HepG2 (cell line): ENCODE data around the gene PLAA. TPM values are rescaled to one million over a fixed set of nuclear protein-coding genes. Genes with fewer than 3 reads are reported as not detected.

Experiments
- ATAC-seq: fragments of 200-7000 bp; cut with Tn5 transposase; 3 replicates; pipeline ENCODE4 v1.9.1; 2020; ENCODE audit warnings: mild to moderate bottlenecking, moderate library complexity
- BruUV-seq: library from RNA; stranded (reverse); fragments of 400-500 nt; replicated peaks from 2 replicates; lab custom pipeline; 2021; lab: Mats Ljungman, UMichigan
- CTCF ChIA-PET: fragments of 300-600 bp; formaldehyde crosslinking; extraction: SDS; loops from one replicate; lab custom pipeline; 2021; ENCODE audit warnings: low total read pairs, inconsistent platforms, low intra/inter-chr PET ratio; lab: Yijun Ruan, JAX
- POLR2A ChIA-PET: fragments of 350-600 bp; sonication (Branson Sonifier 250); formaldehyde crosslinking; loops from one replicate; lab custom pipeline; 2020; ENCODE audit warnings: antibody characterized with exemption, inconsistent platforms; lab: Yijun Ruan, JAX
- DNase-seq: peaks from one replicate; pipeline ENCODE4 v3.0.0-alpha.2; 2015; ENCODE audit warnings: low spot score
- FAIRE-seq: peaks from 3 replicates; lab custom pipeline; 2011; peaks lifted over from hg19 to GRCh38; lab: Jason Lieb, UNC
- H2AFZ ChIP-seq: one replicate; pipeline ENCODE4 v1.6.1; 2011; ENCODE audit warnings: low read length, inconsistent platforms
- H3K27ac ChIP-seq: fragments of 300-600 bp; 3 replicates; pipeline ENCODE4 v1.8.0; 2011; ENCODE audit warnings: mixed run types, mild to moderate bottlenecking, mixed read lengths, low read length, inconsistent platforms; ENCODE audit not compliant: insufficient read depth; ENCODE audit errors: extremely low read length
- H3K27me3 ChIP-seq, 2 experiments: fragments of 200-600 bp in 1 of 2; 2 replicates in 1 of 2; 3 replicates in 1 of 2; pipeline versions ENCODE4 v1.6.0 to v1.8.0; 2011; ENCODE audit warnings: low read length in 2 of 2, mild to moderate bottlenecking in 2 of 2, moderate library complexity in 2 of 2, inconsistent platforms in 1 of 2; ENCODE audit not compliant: insufficient read depth in 2 of 2, control insufficient read depth in 1 of 2
- H3K36me3 ChIP-seq, 2 experiments: fragments of 200-600 bp in 1 of 2; replicated peaks in 1 of 2; 2 replicates in 1 of 2; 3 replicates in 1 of 2; pipeline versions ENCODE4 v1.5.1 to v1.8.0; 2011; ENCODE audit warnings: low read length in 2 of 2, inconsistent platforms in 1 of 2; ENCODE audit not compliant: insufficient read depth in 2 of 2, control insufficient read depth in 1 of 2
- H3K4me1 ChIP-seq: 2 replicates; pipeline ENCODE4 v1.5.1; 2012; ENCODE audit warnings: low read length, inconsistent platforms; ENCODE audit not compliant: insufficient read depth
- H3K4me2 ChIP-seq: 2 replicates; pipeline ENCODE4 v1.6.0; 2011; ENCODE audit warnings: low read depth, low read length, inconsistent platforms
- H3K4me3 ChIP-seq, 3 experiments: fragments of 200-600 bp in 1 of 3; sonication (generic), shearing (Covaris generic) in 1 of 3; replicated peaks in 1 of 3; 2 replicates each; pipeline ENCODE4 v1.5.1; 2011 to 2016; ENCODE audit warnings: low read length in 3 of 3, inconsistent platforms in 2 of 3, low read depth in 2 of 3, mild to moderate bottlenecking in 2 of 3, control low read depth in 1 of 3, mixed read lengths in 1 of 3; ENCODE audit not compliant: insufficient read depth in 1 of 3
- H3K79me2 ChIP-seq: one replicate; pipeline ENCODE4 v1.6.1; 2011; ENCODE audit warnings: low read length, inconsistent platforms; ENCODE audit not compliant: insufficient read depth
- H3K9ac ChIP-seq: 2 replicates; pipeline ENCODE4 v1.6.0; 2011; ENCODE audit warnings: mild to moderate bottlenecking, low read depth, low read length, inconsistent platforms; ENCODE audit not compliant: insufficient read depth
- H3K9me3 ChIP-seq: 2 replicates; pipeline ENCODE4 v1.5.1; 2012; ENCODE audit warnings: mild to moderate bottlenecking, low read length
- H4K20me1 ChIP-seq: 2 replicates; pipeline ENCODE4 v1.6.0; 2011; ENCODE audit warnings: inconsistent platforms, mild to moderate bottlenecking, low read length, moderate library complexity; ENCODE audit not compliant: insufficient read depth
- DMTF1 ChIP-seq: sonication (generic); formaldehyde crosslinking; IDR thresholded peaks from 2 replicates; pipeline ENCODE4 v1.4.0; 2020; ENCODE audit warnings: mild to moderate bottlenecking, missing genetic modification reagents
- ETV5 ChIP-seq: IDR thresholded peaks from 2 replicates; pipeline ENCODE4 v1.6.1; 2018; ENCODE audit warnings: missing biosample characterization, missing genetic modification reagents, inconsistent platforms, borderline replicate concordance
- FUBP1 ChIP-seq: sonication (generic); formaldehyde crosslinking; IDR thresholded peaks from 2 replicates; pipeline ENCODE4 v1.5.1; 2020; ENCODE audit warnings: missing genetic modification reagents, mild to moderate bottlenecking, borderline replicate concordance
- GTF3A ChIP-seq: sonication (generic); formaldehyde crosslinking; conservative IDR thresholded peaks from 2 replicates; pipeline ENCODE4 v1.4.0; 2020; ENCODE audit warnings: mild to moderate bottlenecking, missing genetic modification reagents
- MED13 ChIP-seq: sonication (generic); formaldehyde crosslinking; IDR thresholded peaks from 2 replicates; pipeline ENCODE4 v1.5.0; 2020; ENCODE audit warnings: missing genetic modification reagents
- NCOA5 ChIP-seq: sonication (generic); formaldehyde crosslinking; IDR thresholded peaks from 2 replicates; pipeline ENCODE4 v1.4.0; 2020; ENCODE audit warnings: missing genetic modification reagents
- NFIB ChIP-seq: sonication (generic); formaldehyde crosslinking; IDR thresholded peaks from 2 replicates; pipeline ENCODE4 v1.9.0; 2021; ENCODE audit warnings: missing genetic modification reagents, mild to moderate bottlenecking, borderline replicate concordance
- NR1H2 ChIP-seq: sonication (generic); formaldehyde crosslinking; IDR thresholded peaks from 2 replicates; pipeline ENCODE4 v1.8.1; 2022; ENCODE audit warnings: low read depth, missing genetic modification reagents, borderline replicate concordance
- PAF1 ChIP-seq: IDR thresholded peaks from 2 replicates; pipeline ENCODE4 v1.6.1; 2016; ENCODE audit warnings: missing genetic modification reagents, missing compliant biosample characterization
- ZNF33B ChIP-seq: sonication (generic); formaldehyde crosslinking; IDR thresholded peaks from 2 replicates; pipeline ENCODE4 v1.5.1; 2020; ENCODE audit warnings: mild to moderate bottlenecking, missing genetic modification reagents
- ZNF776 ChIP-seq: sonication (generic); formaldehyde crosslinking; IDR thresholded peaks from 2 replicates; pipeline ENCODE4 v1.4.0; 2020; ENCODE audit warnings: mild to moderate bottlenecking, missing genetic modification reagents
- WGBS: methylation state at CpG from one replicate; pipeline ENCODE4 v1.1.6; 2017; ENCODE audit warnings: low lambda C conversion rate; 5-methylcytosine and 5-hydroxymethylcytosine counted together
- in situ Hi-C: cut with HindIII; loops from 2 replicates; pipeline ENCODE4 v1.10.0; 2017; ENCODE audit warnings: low pct_unique_long_range_greater_than_20kb; ENCODE audit not compliant: extremely low pct_ligation_motif_present
- intact Hi-C: fragments of 100-400 bp; cut with micrococcal nuclease; formaldehyde crosslinking; loops from one replicate; pipeline ENCODE4 v1.10.0; 2022; ENCODE audit not compliant: unreplicated experiment
- polyA plus RNA-seq, 8 experiments: library from polyadenylated mRNA; depleted of rRNA in 3 of 8; stranded (reverse) in 7 of 8; unstranded in 1 of 8; fragments of >200 nt; fragmentation: Illumina TruSeq in 4 of 8; extraction: Trizol in 4 of 8; gene quantifications; 2 replicates each; pipeline versions ENCODE4 v1.2.1 to v1.2.3, GENCODE V29; 2011 to 2016; ENCODE audit warnings: low read depth in 4 of 8, missing spikeins in 1 of 8, mixed read lengths in 1 of 8; ENCODE audit not compliant: insufficient read depth in 1 of 8
- total RNA-seq, 5 experiments: library from RNA; depleted of rRNA; stranded (reverse); fragments of >200 nt; fragmentation: Illumina TruSeq; extraction: Trizol; gene quantifications; 2 replicates each; pipeline ENCODE4 v1.2.3, GENCODE V29; 2016; ENCODE audit warnings: low read depth in 1 of 5
- TF ChIP-seq, protein P1 (sequence below): sonication (generic); formaldehyde crosslinking; IDR thresholded peaks from 2 replicates; pipeline ENCODE4 v1.4.0; 2020; ENCODE audit warnings: missing genetic modification reagents

Gene PLAA
- total and polyA plus RNA-seq, 2 of the 13 experiments (the other 11 are each of a cell fraction or from before 2014, with no cell fraction given): 5.8 to 22.9 TPM

GRCh38 chr9:26940779-26941178 is 6.3 kb downstream of the PLAA start:
- H3K9me3 ChIP-seq: no peaks in the 10 kb centered on the region
- 93% methylated on average over 1 of the region's 1 CpG for WGBS
- 0 out of 2 replicates have a peak, but pooled peaks cover 2% of the 10 kb centered on the region for H4K20me1 ChIP-seq
- H3K27me3 ChIP-seq: no peaks in the 10 kb centered on the region
- intact Hi-C loops: no loop called here
- BruUV-seq: no TSS peak
- peaks cover 91% of the 10 kb centered on the region for H3K79me2 ChIP-seq
- no peak overlapping the region for H3K4me2 ChIP-seq
- H3K27ac ChIP-seq: no peak overlapping the region
- DNase-seq (no peak), ATAC-seq (no peak), FAIRE-seq (no peak)
- no peak overlapping the region for H3K9ac ChIP-seq
- ChIA-PET CTCF (no interaction called here), POLR2A (no interaction called here)
- TF ChIP-seq ZNF776 (CRISPR knock-in tag): no peak
- TF ChIP-seq GTF3A: no peak
- no peak for TF ChIP-seq ZNF33B (CRISPR knock-in tag)
- no peak for TF ChIP-seq PAF1 (CRISPR knock-in tag)
- TF ChIP-seq ETV5 (CRISPR knock-in tag): no peak
- TF ChIP-seq NR1H2 (CRISPR knock-in tag): no peak
- no peak for TF ChIP-seq NCOA5
- TF ChIP-seq DMTF1 (CRISPR knock-in tag): no peak
- TF ChIP-seq MED13 (CRISPR knock-in tag): no peak
- no peak for TF ChIP-seq FUBP1 (CRISPR knock-in tag)
- no peak for TF ChIP-seq NFIB
- TF ChIP-seq, protein P1, sequence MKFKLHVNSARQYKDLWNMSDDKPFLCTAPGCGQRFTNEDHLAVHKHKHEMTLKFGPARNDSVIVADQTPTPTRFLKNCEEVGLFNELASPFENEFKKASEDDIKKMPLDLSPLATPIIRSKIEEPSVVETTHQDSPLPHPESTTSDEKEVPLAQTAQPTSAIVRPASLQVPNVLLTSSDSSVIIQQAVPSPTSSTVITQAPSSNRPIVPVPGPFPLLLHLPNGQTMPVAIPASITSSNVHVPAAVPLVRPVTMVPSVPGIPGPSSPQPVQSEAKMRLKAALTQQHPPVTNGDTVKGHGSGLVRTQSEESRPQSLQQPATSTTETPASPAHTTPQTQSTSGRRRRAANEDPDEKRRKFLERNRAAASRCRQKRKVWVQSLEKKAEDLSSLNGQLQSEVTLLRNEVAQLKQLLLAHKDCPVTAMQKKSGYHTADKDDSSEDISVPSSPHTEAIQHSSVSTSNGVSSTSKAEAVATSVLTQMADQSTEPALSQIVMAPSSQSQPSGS: no peak
- no peaks in the 10 kb centered on the region; a peak in 1 of 5 replicates for H3K36me3 ChIP-seq
- no peak overlapping the region for H2AFZ ChIP-seq
- peaks cover 39% of the 10 kb centered on the region for H3K4me1 ChIP-seq
- no peak overlapping the region for H3K4me3 ChIP-seq
- in situ Hi-C loops: no loop called here
